Uterus (tissue), 2 donors: ENCODE results near the gene PTCHD1.

Experiments
- POLR2A ChIP-seq, 2 donors: fragments of 450-650 bp; IDR thresholded peaks; one replicate each; pipeline ENCODE4 v1.6.1; 2016; ENCODE audit warnings: antibody characterized with exemption in 2 of 2, mild to moderate bottlenecking in 1 of 2, moderate library complexity in 1 of 2
- TF ChIP-seq, protein P1 (sequence below), 4 experiments: fragments of 200-600 bp in 2 of 4; fragments of 450-650 bp in 2 of 4; sonication (generic) in 2 of 4; IDR thresholded peaks; one replicate each; pipeline ENCODE4 v1.5.1; 2016 to 2019; ENCODE audit warnings: antibody characterized with exemption in 4 of 4, mild to moderate bottlenecking in 2 of 4, moderate library complexity in 1 of 4

DNA sequence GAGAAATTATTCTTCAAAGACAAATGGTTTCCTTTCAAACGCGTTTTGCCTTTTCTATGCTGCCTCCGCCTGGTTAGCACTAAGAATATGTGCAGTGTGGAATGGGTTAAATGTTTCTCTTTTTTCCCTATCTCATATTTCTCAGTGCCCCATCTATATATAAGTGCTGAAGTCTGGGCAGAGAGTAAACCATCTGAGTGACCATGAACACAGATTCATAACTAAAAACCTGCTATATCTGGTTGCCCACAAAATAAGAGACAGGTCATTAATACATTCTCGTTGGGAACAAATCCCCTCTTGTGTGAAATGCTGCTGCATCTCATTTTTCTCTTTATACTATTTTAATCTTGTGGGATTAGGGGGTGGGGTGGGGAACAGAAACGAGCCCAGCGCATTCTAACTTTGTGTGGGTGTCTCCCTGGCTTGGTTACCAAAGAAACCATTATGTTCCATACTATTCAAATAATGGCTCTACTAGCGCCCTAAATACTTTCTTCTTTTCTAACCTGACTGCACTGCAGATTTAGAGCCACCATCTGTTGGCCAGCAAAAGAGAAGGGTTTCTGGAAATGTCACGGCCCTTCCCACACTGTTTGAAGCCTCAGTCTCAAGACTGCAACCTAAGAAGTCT, 42.2 kb upstream of the PTCHD1 start:
- TF ChIP-seq, protein P1, sequence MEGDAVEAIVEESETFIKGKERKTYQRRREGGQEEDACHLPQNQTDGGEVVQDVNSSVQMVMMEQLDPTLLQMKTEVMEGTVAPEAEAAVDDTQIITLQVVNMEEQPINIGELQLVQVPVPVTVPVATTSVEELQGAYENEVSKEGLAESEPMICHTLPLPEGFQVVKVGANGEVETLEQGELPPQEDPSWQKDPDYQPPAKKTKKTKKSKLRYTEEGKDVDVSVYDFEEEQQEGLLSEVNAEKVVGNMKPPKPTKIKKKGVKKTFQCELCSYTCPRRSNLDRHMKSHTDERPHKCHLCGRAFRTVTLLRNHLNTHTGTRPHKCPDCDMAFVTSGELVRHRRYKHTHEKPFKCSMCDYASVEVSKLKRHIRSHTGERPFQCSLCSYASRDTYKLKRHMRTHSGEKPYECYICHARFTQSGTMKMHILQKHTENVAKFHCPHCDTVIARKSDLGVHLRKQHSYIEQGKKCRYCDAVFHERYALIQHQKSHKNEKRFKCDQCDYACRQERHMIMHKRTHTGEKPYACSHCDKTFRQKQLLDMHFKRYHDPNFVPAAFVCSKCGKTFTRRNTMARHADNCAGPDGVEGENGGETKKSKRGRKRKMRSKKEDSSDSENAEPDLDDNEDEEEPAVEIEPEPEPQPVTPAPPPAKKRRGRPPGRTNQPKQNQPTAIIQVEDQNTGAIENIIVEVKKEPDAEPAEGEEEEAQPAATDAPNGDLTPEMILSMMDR (IDR thresholded peaks at IDR 0.05), result no peak
- TF ChIP-seq POLR2A (IDR thresholded peaks at IDR 0.05), result no peak
